Sigmoid colon (tissue), 7 donors: ENCODE measurements around the gene RTCA. TPM values are rescaled to one million over a fixed set of nuclear protein-coding genes. Genes with fewer than 3 reads are reported as not detected.

Experiments used
- DNase-seq: peaks from one replicate; pipeline ENCODE4 v3.0.0-alpha.2; 2019
- H3K27ac ChIP-seq, 4 donors: fragments of 200-600 bp; sonication (generic); one replicate each; pipeline ENCODE4 v1.5.1; 2016 to 2019; ENCODE audit warnings: mild to moderate bottlenecking in 1 of 4
- H3K27me3 ChIP-seq, 3 donors: fragments of 200-600 bp; sonication (generic); one replicate each; pipeline ENCODE4 v1.5.1; 2019; ENCODE audit warnings: mild to moderate bottlenecking in 1 of 3
- H3K36me3 ChIP-seq, 4 donors: fragments of 200-600 bp; sonication (generic); one replicate each; pipeline ENCODE4 v1.5.1; 2016 to 2019
- H3K4me1 ChIP-seq, 4 donors: fragments of 200-600 bp; sonication (generic); one replicate each; pipeline ENCODE4 v1.5.1; 2017 to 2019
- H3K4me3 ChIP-seq, 4 donors: fragments of 200-600 bp; sonication (generic); one replicate each; pipeline ENCODE4 v1.5.1; 2017 to 2019; ENCODE audit warnings: mild to moderate bottlenecking in 2 of 4, moderate library complexity in 1 of 4
- H3K9me3 ChIP-seq, 4 donors: fragments of 200-600 bp in 3 of 4; sonication (generic) in 3 of 4; one replicate each; pipeline versions ENCODE4 v1.5.1 to v1.6.1; 2013 to 2019
- CTCF ChIP-seq, 4 experiments: fragments of 450-650 bp in 3 of 4; fragments of 200-600 bp in 1 of 4; IDR thresholded peaks; one replicate each; pipeline ENCODE4 v1.5.1; 2016 to 2019; ENCODE audit warnings: antibody characterized with exemption in 4 of 4, mild to moderate bottlenecking in 3 of 4, moderate library complexity in 2 of 4
- EP300 ChIP-seq, 4 donors: sonication (generic); formaldehyde crosslinking; IDR thresholded peaks; one replicate each; pipeline ENCODE4 v1.6.1; 2017; ENCODE audit warnings: antibody characterized with exemption in 4 of 4
- POLR2A ChIP-seq, 2 donors: fragments of 450-650 bp; IDR thresholded peaks; one replicate each; pipeline ENCODE4 v1.6.1; 2016; ENCODE audit warnings: antibody characterized with exemption in 2 of 2, mild to moderate bottlenecking in 2 of 2, moderate library complexity in 2 of 2
- POLR2AphosphoS5 ChIP-seq, 4 donors: sonication (generic); formaldehyde crosslinking; IDR thresholded peaks; one replicate each; pipeline ENCODE4 v1.6.1; 2017; ENCODE audit warnings: antibody characterized with exemption in 4 of 4
- WGBS, 2 donors: extraction: QIAGEN DNeasy Blood & Tissue Kit; methylation state at CpG; one replicate each; pipeline ENCODE4 v1.1.7; 2013; 5-methylcytosine and 5-hydroxymethylcytosine counted together
- intact Hi-C: fragments of 100-400 bp; cut with DNase I; formaldehyde crosslinking; loops from one replicate; pipeline ENCODE4 v1.15.1; 2023
- polyA plus RNA-seq, 3 donors: library from polyadenylated mRNA; stranded (reverse); fragments of 200-250 nt; gene quantifications; one replicate each; pipeline ENCODE4 v1.2.3, GENCODE V29; 2013
- total RNA-seq, 4 donors: library from RNA; depleted of rRNA; stranded (reverse); fragments of >200 nt; gene quantifications; one replicate each; pipeline ENCODE4 v1.1.0, GENCODE V29; 2016
- donor health status: healthy with polysubstance abuse.
- donor health status: Bipolar disorder and iron deficiency.
- donor health status: healthy.

Gene RTCA
- total RNA-seq (10 to 100 TPM; 16.3 to 24.3 (median 19.8) TPM), polyA plus RNA-seq (10 to 100 TPM; 27.1 to 43.7 (median 34.8) TPM)

- TF ChIP-seq POLR2A (IDR thresholded peaks at IDR 0.05) (peak; percentile 38 to 44), POLR2AphosphoS5 (IDR thresholded peaks at IDR 0.05) (peak; percentile 65 to 94 (median 82)), CTCF (IDR thresholded peaks at IDR 0.05) (no peak)
- H3K4me3 ChIP-seq = peak within 1 kb of the TSS; percentile 70 to 83 (median 75)
- peaks cover 0 to 44% (median 23%) of the 10 kb centered on the region in 4 donors for H3K4me1 ChIP-seq
- WGBS, 2 donors = 0 to 1% methylated on average over 53 of the region's 53 CpGs
- intact Hi-C loops = loop anchor here (5.0 kb wide), 1 partner anchor 86 kb away; the partner anchor contains the start of gene CDC14A
- no peaks in the 10 kb centered on the region for H3K27me3 ChIP-seq
- peak; percentile 98 for DNase-seq
- peaks cover 9 to 42% (median 17%) of the 10 kb centered on the region in 4 donors for H3K36me3 ChIP-seq
- H3K27ac ChIP-seq = peak within 1 kb of the TSS; percentile 82 to 87 (median 84)
- H3K9me3 ChIP-seq = no peaks in the 10 kb centered on the region
Observed at GRCh38 chr1:100265931-100266740, at the start of gene RTCA. Gene RTCA, plus strand, starts transcription at chr1:100266216. Its CDS starts 160 bp downstream, at chr1:100266376.

GRCh38 chr1:100217834-100218233 lies 48.2 kb upstream of the RTCA start:
- Histone ChIP-seq H3K9me3 (no peaks in the 10 kb centered on the region), H3K4me3 (no peak overlapping the region), H3K4me1 (no peaks in the 10 kb centered on the region), H3K36me3 (peaks cover 9 to 62% (median 14%) of the 10 kb centered on the region in 4 donors), H3K27me3 (no peaks in the 10 kb centered on the region), H3K27ac (no peak overlapping the region)
- 87 to 93% methylated on average over 2 of the region's 2 CpGs for WGBS, 2 donors
- no peak for DNase-seq
- intact Hi-C loops = no loop called here
- TF ChIP-seq POLR2A (IDR thresholded peaks at IDR 0.05) = no peak
- no peak for TF ChIP-seq POLR2AphosphoS5 (IDR thresholded peaks at IDR 0.05)
- TF ChIP-seq CTCF (IDR thresholded peaks at IDR 0.05) = no peak
- TF ChIP-seq EP300 (IDR thresholded peaks at IDR 0.05) = no peak

GRCh38 chr1:100219457-100219856 lies 46.6 kb upstream of the RTCA start:
- Histone ChIP-seq H3K9me3 (no peaks in the 10 kb centered on the region), H3K27ac (no peak overlapping the region), H3K27me3 (no peaks in the 10 kb centered on the region), H3K4me3 (no peak overlapping the region), H3K36me3 (peaks cover 0 to 46% (median 7%) of the 10 kb centered on the region in 4 donors), H3K4me1 (no peaks in the 10 kb centered on the region)
- TF ChIP-seq POLR2AphosphoS5 (IDR thresholded peaks at IDR 0.05) (no peak), CTCF (IDR thresholded peaks at IDR 0.05) (no peak), EP300 (IDR thresholded peaks at IDR 0.05) (no peak), POLR2A (IDR thresholded peaks at IDR 0.05) (no peak)
- intact Hi-C loops = no loop called here
- WGBS, 2 donors = 78 to 80% methylated on average over 6 of the region's 6 CpGs
- DNase-seq = no peak

- no peaks in the 10 kb centered on the region for H3K27me3 ChIP-seq
- peaks cover 0 to 42% (median 4%) of the 10 kb centered on the region in 4 donors for H3K36me3 ChIP-seq
- TF ChIP-seq POLR2AphosphoS5 (IDR thresholded peaks at IDR 0.05) (no peak), EP300 (IDR thresholded peaks at IDR 0.05) (no peak), POLR2A (IDR thresholded peaks at IDR 0.05) (no peak), CTCF (IDR thresholded peaks at IDR 0.05) (no peak)
- no peaks in the 10 kb centered on the region for H3K4me1 ChIP-seq
- no peaks in the 10 kb centered on the region for H3K9me3 ChIP-seq
- no peak for DNase-seq
- no peak overlapping the region for H3K4me3 ChIP-seq
- WGBS, 2 donors = 97 to 100% methylated on average over 2 of the region's 2 CpGs
- intact Hi-C loops = no loop called here
- H3K27ac ChIP-seq = no peak overlapping the region
Observed at GRCh38 chr1:100219883-100220282, 46.1 kb upstream of the RTCA start.
